GM12874 (cell line): ENCODE data around the gene PATZ1.

Source experiments
- TF ChIP-seq, protein P1 (sequence below): IDR thresholded peaks from 2 replicates; pipeline ENCODE4 v1.5.1; 2011; ENCODE audit warnings: low read depth, mild to moderate bottlenecking, control low read depth, low read length, moderate library complexity; ENCODE audit not compliant: insufficient read depth

PATZ1 gene

DNA sequence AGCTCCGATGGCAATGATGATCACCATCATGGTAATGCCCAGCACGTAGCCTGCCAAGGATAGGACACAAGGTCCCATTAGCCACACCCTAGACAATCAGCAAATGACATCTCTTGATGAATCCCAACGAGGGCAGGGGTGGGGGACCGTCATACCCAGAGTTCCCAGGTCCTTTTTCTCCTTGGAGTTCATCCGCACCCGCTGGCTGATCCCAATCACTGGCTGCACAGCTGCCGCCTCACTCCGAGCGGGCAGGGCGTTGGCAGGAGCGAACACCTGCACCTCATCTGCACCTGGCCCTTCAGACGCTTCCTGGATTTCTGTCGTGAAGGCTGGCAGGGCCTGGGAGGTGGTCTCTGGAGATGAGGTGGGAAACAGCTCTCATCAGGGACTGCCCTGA, 56.8 kb downstream of the PATZ1 start:
- TF ChIP-seq, protein P1, sequence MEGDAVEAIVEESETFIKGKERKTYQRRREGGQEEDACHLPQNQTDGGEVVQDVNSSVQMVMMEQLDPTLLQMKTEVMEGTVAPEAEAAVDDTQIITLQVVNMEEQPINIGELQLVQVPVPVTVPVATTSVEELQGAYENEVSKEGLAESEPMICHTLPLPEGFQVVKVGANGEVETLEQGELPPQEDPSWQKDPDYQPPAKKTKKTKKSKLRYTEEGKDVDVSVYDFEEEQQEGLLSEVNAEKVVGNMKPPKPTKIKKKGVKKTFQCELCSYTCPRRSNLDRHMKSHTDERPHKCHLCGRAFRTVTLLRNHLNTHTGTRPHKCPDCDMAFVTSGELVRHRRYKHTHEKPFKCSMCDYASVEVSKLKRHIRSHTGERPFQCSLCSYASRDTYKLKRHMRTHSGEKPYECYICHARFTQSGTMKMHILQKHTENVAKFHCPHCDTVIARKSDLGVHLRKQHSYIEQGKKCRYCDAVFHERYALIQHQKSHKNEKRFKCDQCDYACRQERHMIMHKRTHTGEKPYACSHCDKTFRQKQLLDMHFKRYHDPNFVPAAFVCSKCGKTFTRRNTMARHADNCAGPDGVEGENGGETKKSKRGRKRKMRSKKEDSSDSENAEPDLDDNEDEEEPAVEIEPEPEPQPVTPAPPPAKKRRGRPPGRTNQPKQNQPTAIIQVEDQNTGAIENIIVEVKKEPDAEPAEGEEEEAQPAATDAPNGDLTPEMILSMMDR = no peak

DNA sequence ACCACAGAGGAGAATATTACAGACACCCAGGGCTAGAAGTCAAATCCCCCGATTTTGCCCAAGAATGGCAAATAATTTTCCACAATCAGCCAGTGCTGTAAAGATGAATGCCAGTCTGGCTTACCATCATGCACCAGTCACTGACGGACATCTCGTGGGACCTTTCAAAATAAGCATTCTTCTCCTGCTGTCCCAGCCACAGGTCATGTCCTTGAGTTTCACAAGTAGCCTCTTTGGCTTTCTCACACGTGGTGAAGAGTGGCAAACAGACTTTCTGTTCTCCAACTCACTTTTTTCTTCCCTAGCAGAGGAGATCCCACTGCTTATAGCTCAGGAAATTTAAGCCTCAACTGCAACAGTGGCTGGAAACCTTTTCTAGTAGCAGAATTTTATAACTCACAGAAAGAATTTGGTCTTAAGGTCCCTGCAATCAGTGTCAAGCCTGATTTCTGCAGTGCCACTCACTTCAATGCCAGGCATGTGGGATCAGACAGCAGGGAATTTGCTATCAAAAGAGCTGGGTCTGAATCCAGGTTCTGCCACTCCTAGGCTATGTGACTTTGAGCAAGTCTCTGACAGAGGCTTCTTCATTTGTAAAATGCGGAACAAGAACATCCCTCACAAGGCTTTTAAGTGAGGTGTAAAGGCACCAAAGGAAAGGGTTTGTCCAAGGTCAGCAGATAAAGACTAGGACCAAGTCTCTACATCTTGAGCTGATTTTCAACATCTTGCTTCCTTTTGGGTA, 57.5 kb downstream of the PATZ1 start:
- TF ChIP-seq, protein P1 = no peak

DNA sequence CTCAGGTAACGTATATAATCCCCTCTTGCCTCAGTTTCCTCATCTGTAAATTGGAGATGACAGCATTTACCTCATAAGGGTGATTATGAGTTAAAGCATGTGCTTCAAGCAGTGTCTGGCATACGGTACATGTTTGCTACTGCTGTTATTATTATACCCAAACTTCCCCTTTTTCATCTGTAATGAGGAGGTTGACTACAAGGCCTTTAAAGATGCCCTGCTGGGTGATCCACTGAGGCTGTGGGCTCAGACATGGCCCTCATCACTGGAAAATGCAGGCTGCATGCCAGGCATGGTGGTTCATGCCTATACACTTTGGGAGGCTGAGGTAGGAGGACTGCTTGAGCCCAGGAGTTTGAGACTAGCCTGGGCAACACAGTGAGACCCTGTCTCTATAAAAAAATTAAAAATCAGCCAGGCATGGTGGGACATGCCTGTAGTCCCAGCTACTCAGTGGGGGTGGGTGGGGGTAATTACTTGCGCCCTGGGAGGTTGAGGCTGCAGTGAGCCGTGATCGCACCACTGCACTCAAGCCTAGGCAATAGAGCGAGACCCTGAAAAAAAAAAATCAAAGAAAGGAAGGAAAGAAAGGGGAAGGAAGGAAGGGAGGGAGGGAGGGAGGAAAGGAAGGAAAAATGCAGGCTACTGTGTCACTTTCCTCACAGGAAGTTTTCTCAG, 58.2 kb downstream of the PATZ1 start:
- TF ChIP-seq, protein P1 = no peak

DNA sequence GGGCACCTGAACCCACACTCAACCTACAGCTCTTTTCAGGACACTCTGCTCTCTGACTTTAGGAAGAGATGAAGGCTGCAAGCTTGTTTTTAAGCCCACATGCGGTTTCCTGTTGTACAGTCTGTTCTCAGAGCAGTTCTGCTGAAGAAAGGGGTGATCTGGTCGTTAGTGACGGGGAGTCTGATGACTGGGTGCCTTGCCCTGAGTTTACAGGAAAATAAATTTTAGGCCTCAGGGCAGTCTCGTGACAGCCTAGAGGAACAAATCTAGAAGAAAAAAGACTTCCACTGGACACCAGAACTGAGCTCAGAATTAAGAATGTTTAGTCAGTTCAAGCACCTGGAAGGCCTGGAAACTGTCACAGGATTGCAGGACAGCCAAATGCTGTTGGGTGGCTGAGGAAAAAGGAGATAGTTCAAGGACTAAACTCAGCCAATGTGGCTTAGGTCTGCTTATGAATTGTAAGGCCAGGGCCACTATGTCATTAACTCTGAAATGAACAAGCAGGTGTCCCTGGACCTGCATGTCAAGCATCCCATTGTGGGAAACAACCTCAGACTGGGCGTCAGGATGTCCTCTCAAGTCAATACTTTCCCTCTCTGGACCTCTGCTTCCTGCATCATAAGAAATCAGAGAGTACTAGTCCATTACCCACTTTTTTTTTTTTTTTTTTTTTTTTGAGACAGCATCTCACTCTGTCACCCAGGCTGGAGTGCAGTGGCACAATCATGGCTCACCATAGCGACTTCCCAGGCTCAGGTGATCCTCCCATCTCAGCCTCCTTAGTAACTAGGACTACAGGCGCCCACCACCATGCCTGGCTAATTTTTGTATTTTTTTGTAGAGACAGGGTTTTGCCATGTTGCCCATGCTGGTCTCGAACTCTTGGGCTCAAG, 59.5 kb downstream of the PATZ1 start:
- TF ChIP-seq, protein P1 = no peak

DNA sequence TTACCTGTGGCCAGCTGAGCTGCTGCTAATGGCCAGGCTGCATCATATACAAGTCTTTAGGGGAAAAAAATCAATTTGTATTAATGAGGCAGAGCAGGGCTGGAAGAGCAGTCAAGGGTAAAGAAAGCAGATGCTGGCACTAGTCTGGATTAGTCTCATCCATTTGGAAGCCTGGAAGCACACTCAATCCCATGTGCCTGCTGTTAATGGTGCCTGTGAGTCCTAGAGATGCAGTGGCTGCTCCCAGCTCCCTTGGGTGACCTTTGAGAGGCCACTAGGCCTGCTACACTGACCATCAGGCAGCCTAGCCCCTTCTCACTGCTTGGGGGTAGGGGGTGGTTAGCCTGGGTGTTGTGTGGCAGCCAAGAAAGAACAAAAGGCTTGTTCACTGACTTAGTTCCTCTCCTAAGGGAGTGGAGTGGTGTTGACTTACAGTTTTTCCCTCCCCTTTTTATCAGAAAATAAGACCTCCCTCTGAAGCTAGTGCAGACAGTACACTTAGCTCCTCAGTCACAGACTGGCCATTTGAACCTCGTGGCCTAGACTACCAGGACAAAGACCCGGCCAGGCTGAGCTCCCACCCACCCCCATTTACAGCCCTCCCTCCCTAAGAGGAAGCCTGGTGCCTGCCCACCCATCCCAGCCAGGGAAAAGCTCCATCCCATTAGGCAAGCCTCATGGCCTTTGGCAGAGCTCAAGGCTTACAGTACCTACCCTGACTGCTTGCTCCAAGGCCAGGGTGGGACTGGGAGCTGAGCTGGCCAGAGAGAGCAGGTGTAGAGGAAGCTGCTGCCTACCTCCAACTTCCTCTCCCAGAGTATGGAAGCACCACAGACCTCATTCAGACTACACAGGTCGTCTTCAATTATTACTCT, 61.6 kb downstream of the PATZ1 start:
- TF ChIP-seq, protein P1 = no peak

DNA sequence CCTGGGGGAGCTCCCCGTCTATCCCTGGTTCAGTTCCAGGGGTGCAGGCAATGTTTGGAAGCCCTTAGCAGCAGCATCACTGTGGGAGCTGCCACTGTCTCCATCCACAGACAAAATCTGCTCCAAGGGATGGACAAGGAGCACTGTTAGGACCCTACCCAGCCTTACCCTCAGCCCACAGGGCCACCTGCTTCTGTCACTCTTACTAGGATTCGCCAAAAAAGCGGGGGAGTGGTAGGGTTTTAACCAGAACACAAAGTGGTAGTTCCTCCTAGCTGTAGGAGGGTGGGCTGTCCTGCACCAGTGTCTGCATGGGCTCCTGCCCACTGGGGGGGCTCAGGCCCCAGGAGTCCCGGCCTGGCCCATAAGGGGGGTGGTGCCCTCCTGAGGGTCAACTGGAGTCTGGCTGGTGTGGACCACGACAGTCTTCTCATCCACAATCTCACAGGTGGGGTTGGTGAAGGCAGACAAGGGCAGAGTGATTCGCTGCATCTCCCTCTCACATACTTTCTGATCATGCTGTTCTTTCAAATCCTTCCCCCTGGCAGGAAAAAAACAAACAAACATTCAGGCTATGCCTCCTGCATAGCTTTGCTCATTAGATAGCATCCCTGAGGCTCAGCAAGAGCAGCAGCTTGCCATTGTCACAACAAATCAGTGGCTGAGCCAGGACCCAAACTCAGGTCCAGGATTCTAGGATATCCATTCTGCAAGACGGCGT, 63.2 kb downstream of the PATZ1 start:
- TF ChIP-seq, protein P1 = no peak
